Activated CD4-positive, alpha-beta T cell treated with anti-CD3 and anti-CD28 coated beads, Interleukin-2, amount 10 ng/mL, durations not matched to agents 7 days and 5 days (primary cell): ENCODE measurements around the gene MOAP1. TPM values are rescaled to one million over a fixed set of nuclear protein-coding genes. Genes with fewer than 3 reads are reported as not detected.

ENCODE experiments used
- CTCF ChIA-PET: fragments of 350-600 bp; sonication (Branson Sonifier 250); formaldehyde crosslinking; loops from one replicate; lab custom pipeline; 2021; ENCODE audit warnings: antibody characterized with exemption; lab: Charles Lee
- POLR2A ChIA-PET: fragments of 350-600 bp; sonication (Branson Sonifier 250); formaldehyde crosslinking; loops from one replicate; lab custom pipeline; 2021; ENCODE audit warnings: antibody characterized with exemption; lab: Charles Lee
- DNase-seq: peaks from one replicate; pipeline ENCODE4 v3.0.0-alpha.2; 2020
- H3K27ac Mint-ChIP-seq: one replicate; pipeline ENCODE4 v1.8.0; 2021; ENCODE audit warnings: mild to moderate bottlenecking, moderate library complexity, mixed read lengths
- H3K27me3 Mint-ChIP-seq: one replicate; pipeline ENCODE4 v1.8.0; 2021; ENCODE audit warnings: mixed read lengths
- H3K36me3 Mint-ChIP-seq: one replicate; pipeline ENCODE4 v1.8.0; 2021; ENCODE audit warnings: low read depth, mixed read lengths
- H3K4me1 Mint-ChIP-seq: one replicate; pipeline ENCODE4 v1.8.0; 2021; ENCODE audit warnings: mixed read lengths
- H3K4me3 Mint-ChIP-seq: one replicate; pipeline ENCODE4 v1.8.0; 2021; ENCODE audit warnings: mild to moderate bottlenecking, moderate library complexity, mixed read lengths
- H3K9me3 Mint-ChIP-seq: one replicate; pipeline ENCODE4 v1.8.0; 2021; ENCODE audit warnings: mixed read lengths
- total RNA-seq, 2 experiments: library from RNA; stranded (reverse); gene quantifications; one replicate each; pipeline ENCODE4 v1.2.3, GENCODE V29; 2021

The MOAP1 gene
- total RNA-seq, 2 experiments from 2014 or later: 23.3 to 25.3 TPM

DNA sequence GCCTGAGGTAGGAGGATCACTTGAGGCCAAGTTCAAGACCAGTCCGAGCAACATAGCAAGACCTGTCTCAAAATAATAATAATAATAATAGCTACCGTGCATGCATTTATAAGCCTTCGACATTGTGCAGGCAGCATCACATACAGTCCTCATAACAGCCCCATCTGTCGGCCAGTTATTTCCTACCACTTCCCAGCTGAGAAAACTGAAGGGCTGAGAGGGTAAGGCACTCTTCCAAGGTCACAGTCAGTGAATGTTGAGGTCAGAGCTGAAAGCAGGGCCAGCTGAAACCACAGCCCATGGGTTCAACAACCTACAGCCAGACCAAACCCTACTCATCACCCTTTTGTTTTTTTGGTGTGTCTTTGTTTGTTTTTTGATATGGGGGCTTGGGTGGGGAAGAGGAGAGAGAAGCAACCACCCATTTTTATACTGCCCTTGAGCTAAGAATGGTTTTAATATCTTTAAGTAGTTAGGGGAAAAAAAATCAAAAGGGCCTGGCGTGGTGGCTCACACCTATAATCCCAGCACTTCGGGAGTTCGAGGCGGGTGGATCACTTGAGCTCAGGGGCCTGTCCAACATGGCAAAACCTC lies 52.1 kb downstream of the MOAP1 start:
- ChIA-PET POLR2A (no interaction called here), CTCF (interaction anchor here (0.6 to 3.9 kb wide), 8 partner anchors 14 to 230 kb away, joined by 3 to 21 read pairs (median 4); partner anchors contain the start of genes GON7 and UBR7)
- Mint-ChIP-seq H3K9me3 (no peaks in the 10 kb centered on the region), H3K36me3 (no peaks in the 10 kb centered on the region), H3K4me1 (no peaks in the 10 kb centered on the region), H3K27me3 (peaks cover 11% of the 10 kb centered on the region), H3K27ac (no peak overlapping the region), H3K4me3 (no peak overlapping the region)
- DNase-seq: peak; percentile 44

Other genes with a start within 250 kb of the MOAP1 start
- gene ITPK1, start 69.0 kb downstream of the MOAP1 start, total RNA-seq: 10 to 100 TPM; 63.7 to 71.0 TPM
- 10 to 100 TPM; 10.8 to 11.0 TPM for gene LYSET, start 420 bp upstream of the MOAP1 start, total RNA-seq
- 10 to 100 TPM; 17.9 to 20.4 TPM for gene GON7, start 22.2 kb upstream of the MOAP1 start, total RNA-seq
- gene UBR7, start 22.4 kb upstream of the MOAP1 start, total RNA-seq: 10 to 100 TPM; 43.5 to 45.8 TPM
- 10 to 100 TPM; 14.1 to 15.6 TPM for gene BTBD7, start 148.1 kb upstream of the MOAP1 start, total RNA-seq
- gene COX8C, start 162.3 kb upstream of the MOAP1 start, total RNA-seq: not detected
- not detected for gene UNC79, start 246.0 kb upstream of the MOAP1 start, total RNA-seq